Hepatocyte (in vitro differentiated cells): ENCODE measurements around the gene PRDM11.

Experiments used
- EZH2 ChIP-seq: fragments of 200-600 bp; sonication (generic); IDR thresholded peaks from 2 replicates; pipeline ENCODE4 v1.6.1; 2016; ENCODE audit warnings: antibody characterized with exemption, mild to moderate bottlenecking, borderline replicate concordance
- EZH2phosphoT487 ChIP-seq: fragments of 200-600 bp; sonication (generic); IDR thresholded peaks from one replicate; pipeline ENCODE4 v1.6.1; 2018; ENCODE audit warnings: antibody characterized with exemption, mild to moderate bottlenecking, low read depth, moderate library complexity; ENCODE audit not compliant: unreplicated experiment, severe bottlenecking
- TF ChIP-seq, protein P1 (sequence below): fragments of 200-600 bp; sonication (generic); IDR thresholded peaks from 2 replicates; pipeline ENCODE4 v1.5.1; 2016; ENCODE audit warnings: antibody characterized with exemption, mild to moderate bottlenecking; ENCODE audit not compliant: poor library complexity

DNA sequence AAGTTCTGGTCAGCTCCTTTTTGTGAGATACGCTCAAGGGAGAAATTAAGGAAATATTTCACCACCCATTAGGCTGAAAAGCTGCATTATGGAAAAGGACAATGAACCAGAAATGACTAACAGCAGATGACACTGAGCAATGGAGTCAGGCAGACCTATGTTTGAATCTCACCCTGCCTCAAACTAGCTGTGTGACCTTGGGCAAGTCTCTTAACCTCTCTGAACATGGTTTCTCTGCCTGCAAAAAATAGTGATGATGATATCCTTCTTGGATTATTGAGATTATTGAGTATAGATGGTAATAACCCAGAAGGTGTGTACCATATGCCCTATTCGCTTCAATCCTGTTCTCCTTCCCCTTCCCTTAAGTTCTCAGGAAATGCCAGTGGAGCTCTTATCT is 2.9 kb upstream of the PRDM11 start:
- TF ChIP-seq, protein P1, sequence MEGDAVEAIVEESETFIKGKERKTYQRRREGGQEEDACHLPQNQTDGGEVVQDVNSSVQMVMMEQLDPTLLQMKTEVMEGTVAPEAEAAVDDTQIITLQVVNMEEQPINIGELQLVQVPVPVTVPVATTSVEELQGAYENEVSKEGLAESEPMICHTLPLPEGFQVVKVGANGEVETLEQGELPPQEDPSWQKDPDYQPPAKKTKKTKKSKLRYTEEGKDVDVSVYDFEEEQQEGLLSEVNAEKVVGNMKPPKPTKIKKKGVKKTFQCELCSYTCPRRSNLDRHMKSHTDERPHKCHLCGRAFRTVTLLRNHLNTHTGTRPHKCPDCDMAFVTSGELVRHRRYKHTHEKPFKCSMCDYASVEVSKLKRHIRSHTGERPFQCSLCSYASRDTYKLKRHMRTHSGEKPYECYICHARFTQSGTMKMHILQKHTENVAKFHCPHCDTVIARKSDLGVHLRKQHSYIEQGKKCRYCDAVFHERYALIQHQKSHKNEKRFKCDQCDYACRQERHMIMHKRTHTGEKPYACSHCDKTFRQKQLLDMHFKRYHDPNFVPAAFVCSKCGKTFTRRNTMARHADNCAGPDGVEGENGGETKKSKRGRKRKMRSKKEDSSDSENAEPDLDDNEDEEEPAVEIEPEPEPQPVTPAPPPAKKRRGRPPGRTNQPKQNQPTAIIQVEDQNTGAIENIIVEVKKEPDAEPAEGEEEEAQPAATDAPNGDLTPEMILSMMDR = no peak
- no peak for TF ChIP-seq EZH2
- no peak for TF ChIP-seq EZH2phosphoT487
